H9 (cell line): ENCODE results near the gene BEND5. TPM values are rescaled to one million over a fixed set of nuclear protein-coding genes. Genes with fewer than 3 reads are reported as not detected.

ENCODE experiments used
- DNase-seq: peaks from one replicate; pipeline ENCODE4 v3.0.0-alpha.2; 2017
- H2AFZ ChIP-seq: one replicate; pipeline ENCODE4 v1.6.1; 2013; ENCODE audit warnings: mild to moderate bottlenecking, low read length, control low read depth, moderate library complexity
- H2AK5ac ChIP-seq: 2 replicates; pipeline ENCODE4 v1.6.1; 2013; ENCODE audit warnings: low read length, control low read depth, mixed read lengths; ENCODE audit not compliant: insufficient read length
- H2BK120ac ChIP-seq: one replicate; pipeline ENCODE4 v1.6.1; 2013; ENCODE audit warnings: low read depth, mild to moderate bottlenecking, low read length, control low read depth, inconsistent platforms; ENCODE audit not compliant: poor library complexity, severe bottlenecking
- H2BK12ac ChIP-seq: 2 replicates; pipeline ENCODE4 v1.6.1; 2013; ENCODE audit warnings: low read length, control low read depth, mixed read lengths, low read depth; ENCODE audit not compliant: insufficient read length
- H2BK15ac ChIP-seq: 2 replicates; pipeline ENCODE4 v1.6.1; 2013; ENCODE audit warnings: low read depth, low read length, control low read depth
- H2BK20ac ChIP-seq: one replicate; pipeline ENCODE4 v1.6.1; 2013; ENCODE audit warnings: low read depth, mild to moderate bottlenecking, low read length, control low read depth, inconsistent platforms; ENCODE audit not compliant: poor library complexity, severe bottlenecking
- H2BK5ac ChIP-seq: 2 replicates; pipeline ENCODE4 v1.6.1; 2013; ENCODE audit warnings: low read length, control low read depth, mixed read lengths; ENCODE audit not compliant: insufficient read length
- H3K14ac ChIP-seq: 2 replicates; pipeline ENCODE4 v1.6.1; 2013; ENCODE audit warnings: low read length, control low read depth; ENCODE audit not compliant: insufficient read depth
- H3K18ac ChIP-seq: 2 replicates; pipeline ENCODE4 v1.6.1; 2013; ENCODE audit warnings: low read depth, mild to moderate bottlenecking, mixed read lengths, low read length, control low read depth; ENCODE audit not compliant: insufficient read length
- H3K23ac ChIP-seq: 2 replicates; pipeline ENCODE4 v1.6.1; 2013; ENCODE audit warnings: low read length, control low read depth, mixed read lengths, low read depth; ENCODE audit not compliant: insufficient read length
- H3K23me2 ChIP-seq: 2 replicates; pipeline ENCODE4 v1.6.1; 2013; ENCODE audit warnings: low read depth, mild to moderate bottlenecking, mixed read lengths, low read length, control low read depth; ENCODE audit not compliant: insufficient read length, poor library complexity, severe bottlenecking
- H3K27ac ChIP-seq: 2 replicates; pipeline ENCODE4 v1.5.1; 2013; ENCODE audit warnings: low read length, control low read depth, mixed read lengths, low read depth; ENCODE audit not compliant: insufficient read length
- H3K27me3 ChIP-seq: 2 replicates; pipeline ENCODE4 v1.6.1; 2013; ENCODE audit warnings: low read length, control low read depth, inconsistent platforms; ENCODE audit not compliant: insufficient read depth
- H3K4ac ChIP-seq: 2 replicates; pipeline ENCODE4 v1.6.1; 2013; ENCODE audit warnings: low read depth, mild to moderate bottlenecking, control low read depth, inconsistent platforms, low read length, moderate library complexity
- H3K4me1 ChIP-seq: 2 replicates; pipeline ENCODE4 v1.6.1; 2013; ENCODE audit warnings: low read length, control low read depth, inconsistent platforms; ENCODE audit not compliant: insufficient read depth
- H3K4me2 ChIP-seq: 2 replicates; pipeline ENCODE4 v1.6.1; 2013; ENCODE audit warnings: low read length, control low read depth, mixed read lengths; ENCODE audit not compliant: insufficient read length, insufficient read depth
- H3K56ac ChIP-seq: 2 replicates; pipeline ENCODE4 v1.6.1; 2013; ENCODE audit warnings: low read depth, mild to moderate bottlenecking, mixed read lengths, low read length, control low read depth; ENCODE audit not compliant: insufficient read length
- H3K79me1 ChIP-seq: 2 replicates; pipeline ENCODE4 v1.6.1; 2013; ENCODE audit warnings: low read depth, mild to moderate bottlenecking, moderate library complexity, low read length, control low read depth, inconsistent platforms; ENCODE audit not compliant: insufficient read depth, poor library complexity, severe bottlenecking
- H3K79me2 ChIP-seq: 2 replicates; pipeline ENCODE4 v1.6.1; 2013; ENCODE audit warnings: low read length, control low read depth, inconsistent platforms; ENCODE audit not compliant: insufficient read depth
- H3K9ac ChIP-seq: 2 replicates; pipeline ENCODE4 v1.6.1; 2013; ENCODE audit warnings: low read length, control low read depth, mixed read lengths; ENCODE audit not compliant: insufficient read length; ENCODE audit errors: extremely low read depth
- H3K9me3 ChIP-seq: one replicate; pipeline ENCODE4 v1.6.1; 2013; ENCODE audit warnings: low read depth, low read length, inconsistent platforms; ENCODE audit not compliant: control insufficient read depth
- H3T11ph ChIP-seq: one replicate; pipeline ENCODE4 v1.6.1; 2013; ENCODE audit warnings: mild to moderate bottlenecking, low read length, control low read depth, inconsistent platforms
- H4K20me1 ChIP-seq: one replicate; pipeline ENCODE4 v1.6.1; 2013; ENCODE audit not compliant: control insufficient read depth, insufficient read length, insufficient read depth
- H4K5ac ChIP-seq: 2 replicates; pipeline ENCODE4 v1.6.1; 2013; ENCODE audit warnings: low read depth, mild to moderate bottlenecking, mixed read lengths, low read length, control low read depth; ENCODE audit not compliant: insufficient read length
- H4K8ac ChIP-seq: replicated peaks from 2 replicates; pipeline ENCODE4 v1.6.1; 2013; ENCODE audit warnings: low read length, control low read depth, mixed read lengths, low read depth; ENCODE audit not compliant: insufficient read length
- H4K91ac ChIP-seq: 2 replicates; pipeline ENCODE4 v1.6.1; 2013; ENCODE audit warnings: low read depth, mild to moderate bottlenecking, moderate library complexity, mixed read lengths, low read length, control low read depth; ENCODE audit not compliant: insufficient read length
- H3K27ac Mint-ChIP-seq, 3 experiments: 2 replicates in 2 of 3; 3 replicates in 1 of 3; pipeline ENCODE4 v1.8.0; 2020 to 2021; ENCODE audit warnings: mixed read lengths in 3 of 3, mild to moderate bottlenecking in 1 of 3, moderate library complexity in 1 of 3
- H3K27me3 Mint-ChIP-seq: 2 replicates; pipeline ENCODE4 v1.8.0; 2021; ENCODE audit warnings: low read depth, mild to moderate bottlenecking, moderate library complexity, mixed read lengths
- H3K36me3 Mint-ChIP-seq, 3 experiments: 2 replicates in 2 of 3; 3 replicates in 1 of 3; pipeline ENCODE4 v1.8.0; 2020 to 2021; ENCODE audit warnings: low read depth in 3 of 3, mixed read lengths in 3 of 3; ENCODE audit not compliant: insufficient read depth in 1 of 3
- H3K4me1 Mint-ChIP-seq, 2 experiments: 2 replicates each; pipeline ENCODE4 v1.8.0; 2020; ENCODE audit warnings: mixed read lengths in 2 of 2
- H3K4me3 Mint-ChIP-seq, 2 experiments: 2 replicates in 1 of 2; 3 replicates in 1 of 2; pipeline ENCODE4 v1.8.0; 2020 to 2021; ENCODE audit warnings: mild to moderate bottlenecking in 2 of 2, mixed read lengths in 2 of 2, moderate library complexity in 1 of 2
- H3K9me3 Mint-ChIP-seq, 2 experiments: 2 replicates in 1 of 2; 3 replicates in 1 of 2; pipeline ENCODE4 v1.8.0; 2020; ENCODE audit warnings: mild to moderate bottlenecking in 2 of 2, mixed read lengths in 2 of 2, moderate library complexity in 1 of 2
- CTCF ChIP-seq: fragments of 200-600 bp; sonication (generic); conservative IDR thresholded peaks from 3 replicates; pipeline ENCODE4 v1.8.0; 2021; ENCODE audit warnings: antibody characterized with exemption, mild to moderate bottlenecking
- total RNA-seq: library from RNA; stranded (reverse); gene quantifications from 2 replicates; pipeline ENCODE4 v1.2.1, GENCODE V29; 2021

Gene BEND5
- total RNA-seq, 1 experiment from 2014 or later: 4.8 TPM

- Histone ChIP-seq H3T11ph (no peak overlapping the region), H3K27me3 (no peaks in the 10 kb centered on the region; the same call in 1 of the 2 replicates), H2BK12ac (no peak overlapping the region), H2BK5ac (no peak overlapping the region), H4K91ac (no peak overlapping the region), H2BK20ac (no peak overlapping the region), H4K5ac (no peak overlapping the region), H4K20me1 (no peaks in the 10 kb centered on the region), H3K14ac (no peak overlapping the region), H3K9ac (no peak overlapping the region), H3K79me2 (no peaks in the 10 kb centered on the region), H3K23ac (no peak overlapping the region), H2AK5ac (no peak overlapping the region), H3K56ac (no peak overlapping the region), H3K9me3 (no peaks in the 10 kb centered on the region), H2BK120ac (no peak overlapping the region), H3K4me1 (no peaks in the 10 kb centered on the region), H3K4ac (no peak overlapping the region), H4K8ac (no peak overlapping the region), H3K23me2 (no peaks in the 10 kb centered on the region), H3K4me2 (no peak overlapping the region), H3K27ac (no peak overlapping the region), H2BK15ac (no peak overlapping the region), H2AFZ (no peak overlapping the region), H3K79me1 (no peaks in the 10 kb centered on the region), H3K18ac (no peak overlapping the region)
- H3K27me3 Mint-ChIP-seq: peaks cover 1% of the 10 kb centered on the region; the same call in 1 of the 2 replicates
- H3K27ac Mint-ChIP-seq: 0 out of 7 replicates have a peak overlapping the region, but pooled peaks of 1 of the 3 experiments have one; percentile 7
- H3K4me1 Mint-ChIP-seq: peaks cover 0 to 3% of the 10 kb centered on the region in 2 experiments; a peak in 1 of 4 replicates
- no peaks in the 10 kb centered on the region for H3K9me3 Mint-ChIP-seq
- no peak for DNase-seq
- H3K4me3 Mint-ChIP-seq: no peak overlapping the region
- no peaks in the 10 kb centered on the region for H3K36me3 Mint-ChIP-seq
- TF ChIP-seq CTCF: no peak; the same call in 2 of the 3 replicates
Observed at GRCh38 chr1:48718116-48718630, 58.5 kb downstream of the BEND5 start.
